ENCODE measurements around the gene EFCAB12. TPM values are rescaled to one million over a fixed set of nuclear protein-coding genes. Genes with fewer than 3 reads are reported as not detected.

Gene EFCAB12
- total and polyA plus RNA-seq, 9 donors, result 0.53 to 8.4 (median 1.6) TPM

- H3K27me3 ChIP-seq, result no peaks in the 10 kb centered on the region
- intact Hi-C loops (cut with DNase I), result loop anchor here in 1 of 4 donors (5.0 kb wide), 1 partner anchor 302 kb away; no protein-coding TSS in a partner anchor
Observed at GRCh38 chr3:129404130-129404529, 24.3 kb downstream of the EFCAB12 start.

GRCh38 chr3:129403450-129403849, 25.0 kb downstream of the EFCAB12 start:
- no peak overlapping the region for H3K27ac ChIP-seq
- 77 to 86% (median 81%) methylated on average over 7 of the region's 7 CpGs for WGBS, 3 donors
- H3K4me1 ChIP-seq (ENCODE audit: insufficient read depth), result no peaks in the 10 kb centered on the region
- no peaks in the 10 kb centered on the region for H3K36me3 ChIP-seq
- H3K27me3 ChIP-seq, result no peaks in the 10 kb centered on the region
- no peak overlapping the region for H3K4me3 ChIP-seq
- H3K9me3 ChIP-seq, result no peaks in the 10 kb centered on the region
- TF ChIP-seq, protein P1, sequence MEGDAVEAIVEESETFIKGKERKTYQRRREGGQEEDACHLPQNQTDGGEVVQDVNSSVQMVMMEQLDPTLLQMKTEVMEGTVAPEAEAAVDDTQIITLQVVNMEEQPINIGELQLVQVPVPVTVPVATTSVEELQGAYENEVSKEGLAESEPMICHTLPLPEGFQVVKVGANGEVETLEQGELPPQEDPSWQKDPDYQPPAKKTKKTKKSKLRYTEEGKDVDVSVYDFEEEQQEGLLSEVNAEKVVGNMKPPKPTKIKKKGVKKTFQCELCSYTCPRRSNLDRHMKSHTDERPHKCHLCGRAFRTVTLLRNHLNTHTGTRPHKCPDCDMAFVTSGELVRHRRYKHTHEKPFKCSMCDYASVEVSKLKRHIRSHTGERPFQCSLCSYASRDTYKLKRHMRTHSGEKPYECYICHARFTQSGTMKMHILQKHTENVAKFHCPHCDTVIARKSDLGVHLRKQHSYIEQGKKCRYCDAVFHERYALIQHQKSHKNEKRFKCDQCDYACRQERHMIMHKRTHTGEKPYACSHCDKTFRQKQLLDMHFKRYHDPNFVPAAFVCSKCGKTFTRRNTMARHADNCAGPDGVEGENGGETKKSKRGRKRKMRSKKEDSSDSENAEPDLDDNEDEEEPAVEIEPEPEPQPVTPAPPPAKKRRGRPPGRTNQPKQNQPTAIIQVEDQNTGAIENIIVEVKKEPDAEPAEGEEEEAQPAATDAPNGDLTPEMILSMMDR (IDR thresholded peaks at IDR 0.05), result no peak
- TF ChIP-seq EP300 (IDR thresholded peaks at IDR 0.05) (no peak), POLR2A (IDR thresholded peaks at IDR 0.05) (no peak)
- DNase-seq, result no peak
- intact Hi-C loops (cut with DNase I), result loop anchor here in 1 of 4 donors (5.0 kb wide), 1 partner anchor 301 kb away; no protein-coding TSS in a partner anchor

More at GRCh38 chr3:129404130-129404529, 24.3 kb downstream of the EFCAB12 start:
- no peaks in the 10 kb centered on the region for H3K9me3 ChIP-seq
- H3K4me1 ChIP-seq (ENCODE audit: insufficient read depth), result no peaks in the 10 kb centered on the region
- H3K36me3 ChIP-seq, result no peaks in the 10 kb centered on the region
- TF ChIP-seq EP300 (IDR thresholded peaks at IDR 0.05) (no peak), POLR2A (IDR thresholded peaks at IDR 0.05) (no peak)
- TF ChIP-seq, protein P1 (IDR thresholded peaks at IDR 0.05), result no peak
- H3K4me3 ChIP-seq, result no peak overlapping the region
- no peak for DNase-seq
- 81 to 87% (median 83%) methylated on average over 8 of the region's 8 CpGs for WGBS, 3 donors
- H3K27ac ChIP-seq, result no peak overlapping the region

DNA sequence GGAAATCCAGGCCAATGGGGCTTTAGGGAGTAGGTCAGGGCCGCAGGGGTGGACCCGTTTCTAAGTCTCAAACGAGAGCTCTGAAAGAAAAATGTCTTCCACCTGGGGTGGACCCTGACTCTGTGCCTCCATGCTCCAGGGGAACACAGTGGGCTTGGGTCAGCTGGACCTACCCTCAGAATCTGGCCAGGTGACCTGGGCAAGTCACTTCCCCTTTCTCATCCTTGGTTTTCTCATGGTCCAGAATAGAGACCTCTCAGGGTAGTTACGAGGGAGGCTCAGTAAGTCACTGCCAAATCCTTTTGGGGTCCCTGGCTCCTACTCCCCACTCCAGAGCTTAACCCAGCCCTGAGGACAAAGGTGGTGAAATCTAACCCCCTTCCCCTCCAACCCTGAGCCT, 25.8 kb downstream of the EFCAB12 start:
- no peak overlapping the region for H3K4me3 ChIP-seq
- no peaks in the 10 kb centered on the region for H3K36me3 ChIP-seq
- TF ChIP-seq POLR2A (IDR thresholded peaks at IDR 0.05) (no peak), EP300 (IDR thresholded peaks at IDR 0.05) (no peak)
- TF ChIP-seq, protein P1 (IDR thresholded peaks at IDR 0.05), result no peak
- H3K4me1 ChIP-seq (ENCODE audit: insufficient read depth), result no peaks in the 10 kb centered on the region
- 83 to 88% (median 86%) methylated on average over 4 of the region's 4 CpGs for WGBS, 3 donors
- H3K27me3 ChIP-seq, result no peaks in the 10 kb centered on the region
- intact Hi-C loops (cut with DNase I), result loop anchor here in 1 of 4 donors (5.0 kb wide), 1 partner anchor 300 kb away; no protein-coding TSS in a partner anchor
- no peaks in the 10 kb centered on the region for H3K9me3 ChIP-seq
- no peak overlapping the region for H3K27ac ChIP-seq
- DNase-seq, result no peak

GRCh38 chr3:129402210-129402609, 26.2 kb downstream of the EFCAB12 start:
- Histone ChIP-seq H3K27me3 (no peaks in the 10 kb centered on the region), H3K4me1 (ENCODE audit: insufficient read depth) (peaks cover 2% of the 10 kb centered on the region), H3K4me3 (no peak overlapping the region), H3K36me3 (no peaks in the 10 kb centered on the region), H3K9me3 (no peaks in the 10 kb centered on the region), H3K27ac (no peak overlapping the region)
- 76 to 82% (median 79%) methylated on average over 7 of the region's 7 CpGs for WGBS, 3 donors
- intact Hi-C loops (cut with DNase I), result loop anchor here in 1 of 4 donors (5.0 kb wide), 1 partner anchor 300 kb away; no protein-coding TSS in a partner anchor
- TF ChIP-seq EP300 (IDR thresholded peaks at IDR 0.05) (no peak), POLR2A (IDR thresholded peaks at IDR 0.05) (no peak)
- TF ChIP-seq, protein P1 (IDR thresholded peaks at IDR 0.05), result no peak
- DNase-seq, result no peak
